GM19397 (cell line): ENCODE data around the gene KCNG4.

ENCODE experiments used
- ATAC-seq: cut with Tn5 transposase; IDR thresholded peaks from one replicate; pipeline ENCODE4 v1.9.1; 2021; ENCODE audit warnings: mild to moderate bottlenecking, moderate library complexity; ENCODE audit not compliant: unreplicated experiment

KCNG4 gene

GRCh38 chr16:84239909-84240308, at the start of gene KCNG4:
TSS of gene KCNG4 (minus strand) at chr16:84240012. CDS start at chr16:84237485, 2,527 bp downstream.
- no peak for ATAC-seq

GRCh38 chr16:84288902-84289301, 49.1 kb upstream of the KCNG4 start:
- no peak for ATAC-seq

- ATAC-seq: no peak
Measured at GRCh38 chr16:84286578-84287240, 46.9 kb upstream of the KCNG4 start.

DNA sequence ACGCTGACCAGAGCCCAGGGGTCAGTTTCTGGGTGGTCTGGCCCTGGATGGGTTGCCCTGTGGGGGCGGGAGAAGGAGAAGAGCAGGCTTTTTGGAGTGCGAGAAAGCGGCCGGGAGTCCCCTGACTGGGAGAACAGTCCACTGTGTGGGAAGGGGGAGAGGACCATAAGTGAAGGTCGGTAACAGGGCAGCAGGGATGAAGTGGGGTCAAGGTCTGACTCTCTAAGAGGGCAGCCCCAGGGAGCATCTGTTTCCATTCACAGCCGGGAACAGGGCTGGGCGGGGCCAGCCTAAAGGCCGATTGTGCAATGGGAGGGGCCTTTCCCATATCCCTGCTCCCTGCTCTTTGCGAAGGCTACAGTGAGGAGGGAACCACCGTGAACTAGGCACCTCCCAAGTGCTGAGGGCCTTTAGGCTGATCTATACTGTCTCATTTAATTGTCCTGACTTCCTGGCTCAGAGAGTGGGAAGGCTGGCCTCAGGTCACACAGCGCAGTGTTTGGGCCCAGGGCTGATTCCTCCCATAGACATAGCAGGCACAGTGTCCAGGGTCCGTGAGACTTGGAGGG, 44.4 kb upstream of the KCNG4 start:
- no peak for ATAC-seq

DNA sequence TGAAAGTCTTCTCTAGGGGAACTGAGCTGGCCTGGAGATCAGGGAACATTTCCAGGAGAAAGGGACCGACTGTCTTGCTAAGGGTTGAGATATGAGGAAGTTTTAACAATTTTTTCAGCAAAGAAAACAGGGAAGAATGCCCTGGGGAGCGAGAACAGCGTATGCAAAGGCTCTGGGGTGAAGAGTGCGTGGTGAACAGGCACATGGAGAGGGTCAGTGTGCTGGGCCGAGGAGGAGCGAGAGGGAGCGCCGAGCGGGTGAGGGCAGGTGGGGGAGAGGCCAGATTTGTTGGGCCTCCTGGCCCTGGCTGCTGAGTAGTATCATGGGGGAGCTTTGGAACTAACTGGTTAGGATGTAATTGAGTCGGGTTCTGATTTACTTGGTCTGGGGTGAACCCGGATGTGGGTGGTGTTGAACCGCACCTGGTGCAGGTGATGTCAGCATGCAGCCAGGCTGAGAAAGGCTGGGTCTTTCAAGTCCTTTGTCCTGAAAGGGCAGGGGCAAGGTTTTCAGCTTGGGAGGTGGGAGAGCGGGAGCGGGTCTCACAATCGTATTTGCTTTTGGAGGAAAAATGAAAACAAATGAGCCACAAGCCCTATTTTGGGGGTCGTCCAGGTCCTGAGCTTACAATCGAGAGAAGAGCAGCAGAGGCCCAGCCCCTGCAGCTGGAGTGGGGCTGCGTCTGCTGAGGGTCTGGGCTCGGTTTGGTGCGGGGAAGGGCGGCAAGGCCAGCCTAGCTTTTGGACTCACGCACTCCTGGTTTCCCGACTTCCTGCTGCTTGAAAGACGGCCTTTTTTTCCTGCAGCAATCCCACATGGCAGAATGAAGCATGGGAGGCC, 43.7 kb upstream of the KCNG4 start:
- ATAC-seq: no peak

DNA sequence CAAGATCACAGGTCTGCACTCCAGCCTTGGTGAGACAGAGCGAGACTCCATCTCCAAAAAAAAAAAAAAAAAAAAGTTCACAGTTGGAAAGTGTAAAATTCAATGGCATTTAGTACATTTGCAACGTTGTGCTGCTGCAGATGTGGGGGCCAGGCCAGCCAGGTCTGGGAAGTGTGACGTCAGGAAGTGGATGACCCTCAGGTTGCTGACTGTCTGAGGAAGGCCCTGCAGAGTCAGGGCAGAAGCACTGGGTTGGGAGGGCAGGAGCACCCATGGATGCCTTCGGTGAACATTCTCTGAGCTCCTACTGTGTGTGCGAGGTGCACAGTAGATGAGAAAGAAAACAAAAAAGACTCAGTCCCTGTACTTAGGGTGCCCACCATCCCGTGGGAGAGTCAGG, 42.7 kb upstream of the KCNG4 start:
- no peak for ATAC-seq

DNA sequence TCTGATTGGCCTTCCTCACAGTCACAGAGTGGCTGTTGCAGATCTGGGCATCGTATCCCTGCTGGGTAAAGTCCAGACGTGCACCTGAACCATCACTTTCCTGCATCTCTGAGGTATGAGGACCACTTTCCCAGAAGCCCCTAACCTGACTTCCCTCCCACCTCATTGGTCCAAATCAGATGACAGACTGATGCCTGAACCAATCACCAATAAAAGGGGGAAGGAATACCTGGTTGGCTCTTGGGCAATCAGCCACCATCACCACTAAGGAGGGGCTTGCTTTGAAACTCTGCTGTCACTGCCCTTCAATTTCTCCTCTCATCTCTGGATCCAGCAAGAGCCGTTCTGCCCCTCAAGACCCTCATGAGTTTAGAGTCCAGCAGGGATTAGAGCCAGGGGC, 41.3 kb upstream of the KCNG4 start:
- ATAC-seq: no peak

GRCh38 chr16:84279881-84280280, 40.1 kb upstream of the KCNG4 start:
- ATAC-seq: no peak

GRCh38 chr16:84278968-84279367, 39.2 kb upstream of the KCNG4 start:
- ATAC-seq: no peak

GRCh38 chr16:84278333-84278732, 38.5 kb upstream of the KCNG4 start:
- ATAC-seq: no peak

DNA sequence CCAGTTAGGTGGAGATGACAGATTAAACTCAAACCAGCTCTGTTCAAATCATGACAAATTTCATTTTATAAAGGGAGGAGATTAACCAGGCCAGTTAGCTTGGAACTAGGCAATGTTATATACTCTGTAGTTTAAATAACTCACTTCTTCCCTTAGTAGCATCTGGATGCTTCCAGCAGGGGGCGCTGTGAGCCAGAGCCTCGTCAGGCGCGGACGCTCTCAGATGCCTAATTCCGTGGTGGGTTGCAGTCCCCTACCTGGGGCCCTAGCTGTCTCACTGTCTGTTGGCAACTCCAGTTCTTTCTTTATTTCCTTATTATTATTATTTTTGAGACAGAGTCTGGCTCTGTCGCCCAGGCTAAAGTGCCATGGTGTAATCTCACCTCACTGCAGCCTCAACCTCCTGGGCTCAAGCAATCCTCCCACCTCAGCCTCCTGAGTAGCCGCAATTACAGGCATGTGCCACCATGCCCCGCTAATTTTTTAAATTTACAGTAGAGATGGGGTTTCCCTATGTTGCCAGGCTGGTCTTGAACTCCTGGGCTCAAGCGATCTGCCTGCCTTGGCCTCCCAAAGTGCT, 37.5 kb upstream of the KCNG4 start:
- no peak for ATAC-seq

DNA sequence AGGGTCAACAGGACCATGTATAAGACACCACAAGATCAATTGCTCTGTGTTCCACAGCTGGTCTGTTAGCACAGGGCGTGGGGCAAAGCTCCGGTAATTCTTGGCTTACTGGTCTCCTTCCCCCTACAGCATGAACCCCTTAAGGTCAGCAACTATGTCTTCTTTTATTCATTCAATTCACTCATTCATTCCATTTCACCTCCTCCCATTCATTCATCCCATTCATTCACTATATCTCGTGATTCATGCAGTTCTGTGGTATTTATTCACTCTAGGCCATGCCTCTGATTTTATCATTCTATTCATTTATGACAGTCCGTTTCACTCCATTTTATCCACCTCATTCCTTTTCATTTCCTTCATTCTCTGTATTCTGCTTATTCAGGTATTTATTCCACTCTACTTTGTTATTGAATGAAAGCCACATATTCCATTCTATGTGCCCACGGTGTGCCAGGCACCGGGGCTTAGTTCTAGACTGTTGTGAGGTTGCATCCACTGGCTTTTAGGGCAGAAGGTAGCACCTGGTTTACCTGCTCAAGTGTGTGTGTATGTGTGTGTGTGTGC, 35.9 kb upstream of the KCNG4 start:
- no peak for ATAC-seq

DNA sequence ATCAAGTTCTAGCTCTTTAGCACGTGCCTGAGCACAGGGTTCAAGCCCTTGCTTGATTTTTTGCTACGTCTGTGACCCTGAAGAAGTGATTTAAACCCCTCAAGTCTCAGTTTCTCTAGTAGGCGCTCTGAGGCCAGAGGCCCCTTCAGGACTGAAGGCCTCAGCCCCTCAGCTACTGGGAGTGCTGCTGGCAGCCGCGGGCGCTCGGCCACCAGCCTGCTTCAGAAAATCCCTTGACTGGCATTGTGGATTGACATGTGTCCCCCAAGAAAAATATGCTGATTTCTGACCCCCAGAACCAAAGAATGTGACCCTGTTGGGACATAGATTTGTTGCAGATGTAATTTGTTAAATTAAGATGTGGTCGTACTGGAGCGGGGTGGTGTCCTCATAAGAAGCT, 34.7 kb upstream of the KCNG4 start:
- ATAC-seq: no peak

DNA sequence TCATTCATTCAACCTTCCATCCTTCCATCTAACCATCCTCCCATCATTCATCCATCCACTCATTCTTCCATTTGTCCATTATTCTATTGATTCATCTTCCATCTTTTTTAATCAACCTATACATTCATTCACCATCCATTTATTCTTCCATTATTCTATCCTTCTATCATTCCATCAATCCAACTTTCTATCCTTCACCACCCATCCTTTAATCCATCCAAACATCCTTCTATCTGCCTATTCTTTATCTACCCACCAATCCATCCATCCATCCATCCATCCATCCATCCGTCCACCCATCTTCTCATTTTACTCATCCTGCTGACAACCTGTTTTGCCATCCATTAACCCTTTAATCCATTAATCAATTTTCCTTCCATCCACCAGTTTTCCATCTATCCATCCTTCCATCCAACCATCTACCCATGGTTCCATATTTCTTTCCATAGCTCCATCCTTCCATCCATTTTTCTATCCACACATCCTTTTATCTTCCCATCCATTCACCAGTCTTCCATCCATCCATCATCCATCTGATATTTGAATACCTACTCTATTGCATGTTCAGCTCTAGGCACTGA, 33.0 kb upstream of the KCNG4 start:
- ATAC-seq: no peak

GRCh38 chr16:84271866-84272265, 32.1 kb upstream of the KCNG4 start:
- no peak for ATAC-seq

DNA sequence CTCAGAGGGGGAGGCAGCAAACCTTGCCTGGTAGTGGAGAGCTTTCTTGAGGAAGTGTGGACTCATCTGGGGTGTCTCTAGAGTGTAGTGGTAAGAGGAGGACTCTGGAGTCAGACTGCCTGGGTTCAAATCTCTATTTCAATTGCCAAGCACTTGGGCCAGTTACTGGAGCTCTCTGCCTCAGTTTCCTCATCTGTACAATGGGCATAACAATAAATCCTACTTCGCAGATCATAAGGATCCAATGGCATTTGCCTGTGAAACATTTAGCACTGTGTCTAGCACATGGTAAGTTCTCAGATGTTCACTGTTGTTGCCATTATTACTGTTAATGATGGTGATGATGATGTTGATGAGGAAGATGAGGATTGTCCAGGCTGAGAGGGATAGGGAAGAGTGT, 31.2 kb upstream of the KCNG4 start:
- no peak for ATAC-seq

DNA sequence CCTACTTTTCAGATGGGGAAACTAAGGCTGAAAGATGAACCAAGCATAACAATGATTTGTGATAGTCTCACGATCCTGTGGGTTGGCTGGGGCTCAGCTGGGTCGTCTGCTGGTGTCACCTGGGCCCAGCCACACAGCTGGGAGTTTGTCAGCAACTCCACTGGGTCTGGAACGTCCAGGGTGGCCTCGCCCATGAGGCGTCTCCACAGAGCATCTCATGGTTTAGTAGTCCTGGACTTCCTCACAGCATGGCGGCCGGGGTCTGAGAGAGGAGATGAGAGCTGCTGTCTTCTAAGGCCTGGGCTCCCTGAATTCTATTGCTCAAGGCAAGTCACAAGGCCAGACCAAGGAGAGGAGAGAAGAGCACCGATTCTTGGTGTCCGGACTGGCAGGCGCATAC, 30.7 kb upstream of the KCNG4 start:
- ATAC-seq: no peak

- no peak for ATAC-seq
Measured at GRCh38 chr16:84270071-84270470, 30.3 kb upstream of the KCNG4 start.

- ATAC-seq: no peak
Measured at GRCh38 chr16:84268291-84269040, 28.7 kb upstream of the KCNG4 start.

GRCh38 chr16:84267380-84267779, 27.6 kb upstream of the KCNG4 start:
- no peak for ATAC-seq
